Sigmoid colon (tissue), 7 donors: Measurements from ENCODE around the gene GBP2. TPM values are rescaled to one million over a fixed set of nuclear protein-coding genes. Genes with fewer than 3 reads are reported as not detected.
A peak's percentile ranks its signal among the peaks of the same experiment; 100 is the strongest.

Source experiments
- DNase-seq: peaks from one replicate; pipeline ENCODE4 v3.0.0-alpha.2; 2019
- H3K27ac ChIP-seq, 4 donors: fragments of 200-600 bp; sonication (generic); one replicate each; pipeline ENCODE4 v1.5.1; 2016 to 2019; ENCODE audit warnings: mild to moderate bottlenecking in 1 of 4
- H3K27me3 ChIP-seq, 3 donors: fragments of 200-600 bp; sonication (generic); one replicate each; pipeline ENCODE4 v1.5.1; 2019; ENCODE audit warnings: mild to moderate bottlenecking in 1 of 3
- H3K36me3 ChIP-seq, 4 donors: fragments of 200-600 bp; sonication (generic); one replicate each; pipeline ENCODE4 v1.5.1; 2016 to 2019
- H3K4me1 ChIP-seq, 4 donors: fragments of 200-600 bp; sonication (generic); one replicate each; pipeline ENCODE4 v1.5.1; 2017 to 2019
- H3K4me3 ChIP-seq, 4 donors: fragments of 200-600 bp; sonication (generic); one replicate each; pipeline ENCODE4 v1.5.1; 2017 to 2019; ENCODE audit warnings: mild to moderate bottlenecking in 2 of 4, moderate library complexity in 1 of 4
- H3K9me3 ChIP-seq, 4 donors: fragments of 200-600 bp in 3 of 4; sonication (generic) in 3 of 4; one replicate each; pipeline versions ENCODE4 v1.5.1 to v1.6.1; 2013 to 2019
- CTCF ChIP-seq, 4 experiments: fragments of 450-650 bp in 3 of 4; fragments of 200-600 bp in 1 of 4; IDR thresholded peaks; one replicate each; pipeline ENCODE4 v1.5.1; 2016 to 2019; ENCODE audit warnings: antibody characterized with exemption in 4 of 4, mild to moderate bottlenecking in 3 of 4, moderate library complexity in 2 of 4
- EP300 ChIP-seq, 4 donors: sonication (generic); formaldehyde crosslinking; IDR thresholded peaks; one replicate each; pipeline ENCODE4 v1.6.1; 2017; ENCODE audit warnings: antibody characterized with exemption in 4 of 4
- POLR2A ChIP-seq, 2 donors: fragments of 450-650 bp; IDR thresholded peaks; one replicate each; pipeline ENCODE4 v1.6.1; 2016; ENCODE audit warnings: antibody characterized with exemption in 2 of 2, mild to moderate bottlenecking in 2 of 2, moderate library complexity in 2 of 2
- POLR2AphosphoS5 ChIP-seq, 4 donors: sonication (generic); formaldehyde crosslinking; IDR thresholded peaks; one replicate each; pipeline ENCODE4 v1.6.1; 2017; ENCODE audit warnings: antibody characterized with exemption in 4 of 4
- WGBS, 2 donors: extraction: QIAGEN DNeasy Blood & Tissue Kit; methylation state at CpG; one replicate each; pipeline ENCODE4 v1.1.7; 2013; 5-methylcytosine and 5-hydroxymethylcytosine counted together
- intact Hi-C: fragments of 100-400 bp; cut with DNase I; formaldehyde crosslinking; loops from one replicate; pipeline ENCODE4 v1.15.1; 2023
- polyA plus RNA-seq, 3 donors: library from polyadenylated mRNA; stranded (reverse); fragments of 200-250 nt; gene quantifications; one replicate each; pipeline ENCODE4 v1.2.3, GENCODE V29; 2013
- total RNA-seq, 4 donors: library from RNA; depleted of rRNA; stranded (reverse); fragments of >200 nt; gene quantifications; one replicate each; pipeline ENCODE4 v1.1.0, GENCODE V29; 2016
- donor health status: healthy with polysubstance abuse.
- donor health status: Bipolar disorder and iron deficiency.
- donor health status: healthy.

GBP2 gene
- total and polyA plus RNA-seq, 7 donors, result 39.5 to 152 (median 115) TPM

GRCh38 chr1:89095737-89096136 lies 30.2 kb downstream of the GBP2 start:
- 92% methylated on average over 2 of the region's 2 CpGs for WGBS, 2 donors
- Histone ChIP-seq H3K27ac (no peak overlapping the region), H3K9me3 (no peaks in the 10 kb centered on the region), H3K4me1 (no peaks in the 10 kb centered on the region), H3K4me3 (no peak overlapping the region), H3K27me3 (no peaks in the 10 kb centered on the region), H3K36me3 (no peaks in the 10 kb centered on the region)
- intact Hi-C loops, result no loop called here
- no peak for DNase-seq
- no peak for TF ChIP-seq POLR2A (IDR thresholded peaks at IDR 0.05)
- TF ChIP-seq CTCF (IDR thresholded peaks at IDR 0.05), result no peak
- no peak for TF ChIP-seq EP300 (IDR thresholded peaks at IDR 0.05)
- no peak for TF ChIP-seq POLR2AphosphoS5 (IDR thresholded peaks at IDR 0.05)

- H3K36me3 ChIP-seq, result no peaks in the 10 kb centered on the region
- H3K9me3 ChIP-seq, result no peaks in the 10 kb centered on the region
- no peak for TF ChIP-seq EP300 (IDR thresholded peaks at IDR 0.05)
- TF ChIP-seq POLR2AphosphoS5 (IDR thresholded peaks at IDR 0.05), result no peak
- no peak for TF ChIP-seq CTCF (IDR thresholded peaks at IDR 0.05)
- TF ChIP-seq POLR2A (IDR thresholded peaks at IDR 0.05), result no peak
- no peak for DNase-seq
- H3K27ac ChIP-seq, result no peak overlapping the region
- 81 to 89% methylated on average over 1 of the region's 1 CpG for WGBS, 2 donors
- no peaks in the 10 kb centered on the region for H3K4me1 ChIP-seq
- no peaks in the 10 kb centered on the region for H3K27me3 ChIP-seq
- intact Hi-C loops, result no loop called here
- no peak overlapping the region for H3K4me3 ChIP-seq
These were observed 36.0 kb downstream of the GBP2 start for GRCh38 chr1:89089962-89090361.

GRCh38 chr1:89088572-89088971 lies 37.3 kb downstream of the GBP2 start:
- Histone ChIP-seq H3K27ac (no peak overlapping the region), H3K9me3 (no peaks in the 10 kb centered on the region), H3K36me3 (no peaks in the 10 kb centered on the region), H3K4me3 (no peak overlapping the region), H3K4me1 (no peaks in the 10 kb centered on the region), H3K27me3 (no peaks in the 10 kb centered on the region)
- TF ChIP-seq POLR2AphosphoS5 (IDR thresholded peaks at IDR 0.05) (no peak), EP300 (IDR thresholded peaks at IDR 0.05) (no peak), CTCF (IDR thresholded peaks at IDR 0.05) (no peak), POLR2A (IDR thresholded peaks at IDR 0.05) (no peak)
- DNase-seq, result no peak
- 82 to 87% methylated on average over 10 of the region's 10 CpGs for WGBS, 2 donors
- intact Hi-C loops, result no loop called here

GRCh38 chr1:89087241-89087640 lies 38.7 kb downstream of the GBP2 start:
- WGBS, 2 donors, result 74 to 85% methylated on average over 8 of the region's 8 CpGs
- H3K27me3 ChIP-seq, result no peaks in the 10 kb centered on the region
- no peaks in the 10 kb centered on the region for H3K36me3 ChIP-seq
- DNase-seq, result no peak
- TF ChIP-seq POLR2A (IDR thresholded peaks at IDR 0.05) (no peak), POLR2AphosphoS5 (IDR thresholded peaks at IDR 0.05) (no peak), CTCF (IDR thresholded peaks at IDR 0.05) (no peak), EP300 (IDR thresholded peaks at IDR 0.05) (no peak)
- no peaks in the 10 kb centered on the region for H3K4me1 ChIP-seq
- intact Hi-C loops, result no loop called here
- no peak overlapping the region for H3K27ac ChIP-seq
- no peaks in the 10 kb centered on the region for H3K9me3 ChIP-seq
- no peak overlapping the region for H3K4me3 ChIP-seq

- Histone ChIP-seq H3K9me3 (no peaks in the 10 kb centered on the region), H3K4me3 (no peak overlapping the region), H3K27me3 (no peaks in the 10 kb centered on the region), H3K27ac (no peak overlapping the region), H3K4me1 (no peaks in the 10 kb centered on the region), H3K36me3 (no peaks in the 10 kb centered on the region)
- intact Hi-C loops, result no loop called here
- no peak for DNase-seq
- TF ChIP-seq CTCF (IDR thresholded peaks at IDR 0.05) (peak in 2 of 4 experiments; percentile 37 to 40), EP300 (IDR thresholded peaks at IDR 0.05) (no peak)
These were observed 40.1 kb downstream of the GBP2 start for GRCh38 chr1:89085781-89086180.
